PC-3 (cell line): Measurements from ENCODE around the gene TP53. TPM values are rescaled to one million over a fixed set of nuclear protein-coding genes. Genes with fewer than 3 reads are reported as not detected.

Experiments used
- ATAC-seq: fragments of 200-7000 bp; cut with Tn5 transposase; 2 replicates; pipeline ENCODE4 v1.9.1; 2020; ENCODE audit warnings: mild to moderate bottlenecking, moderate library complexity
- BruUV-seq: library from RNA; stranded (reverse); fragments of 400-500 nt; replicated peaks from 2 replicates; lab custom pipeline; 2021; lab: Mats Ljungman, UMichigan
- CTCF ChIA-PET: fragments of 300-600 bp; sonication (Branson Sonifier 250); formaldehyde crosslinking; loops from one replicate; lab custom pipeline; 2022; ENCODE audit warnings: antibody characterized with exemption; lab: Charles Lee
- POLR2A ChIA-PET: fragments of 300-600 bp; sonication (Branson Sonifier 250); formaldehyde crosslinking; loops from one replicate; lab custom pipeline; 2022; ENCODE audit warnings: antibody characterized with exemption; ENCODE audit not compliant: unreplicated experiment; lab: Charles Lee
- DNase-seq: peaks from one replicate; pipeline ENCODE4 v3.0.0-alpha.2; 2015
- H2AFZ ChIP-seq: fragments of 300-600 bp; sonication (generic); 2 replicates; pipeline ENCODE4 v1.6.0; 2016; ENCODE audit warnings: antibody characterized with exemption, low read length
- H3F3A ChIP-seq: fragments of 300-600 bp; sonication (generic); one replicate; pipeline ENCODE4 v1.6.0; 2017; ENCODE audit warnings: antibody characterized with exemption, low read length, control low read depth, mild to moderate bottlenecking; ENCODE audit not compliant: unreplicated experiment
- H3K27ac ChIP-seq: fragments of 300-600 bp; sonication (generic); 2 replicates; pipeline ENCODE4 v1.5.1; 2016; ENCODE audit warnings: mild to moderate bottlenecking, low read length
- H3K27me3 ChIP-seq: fragments of 300-600 bp; sonication (generic); 2 replicates; pipeline ENCODE4 v1.6.1; 2016; ENCODE audit warnings: low read length, mixed read lengths
- H3K36me3 ChIP-seq: fragments of 300-600 bp; sonication (generic); 2 replicates; pipeline ENCODE4 v1.6.1; 2016; ENCODE audit warnings: low read depth, mixed run types, low read length, mixed read lengths
- H3K4me1 ChIP-seq: fragments of 300-600 bp; sonication (generic); 2 replicates; pipeline ENCODE4 v1.5.1; 2016; ENCODE audit warnings: low read length; ENCODE audit not compliant: insufficient read depth
- H3K4me2 ChIP-seq: fragments of 300-600 bp; sonication (generic); 2 replicates; pipeline ENCODE4 v1.6.0; 2016; ENCODE audit warnings: low read length
- H3K4me3 ChIP-seq: fragments of 300-600 bp; sonication (generic); 2 replicates; pipeline ENCODE4 v1.5.1; 2016; ENCODE audit warnings: mild to moderate bottlenecking, low read length, mixed read lengths
- H3K79me2 ChIP-seq: fragments of 300-600 bp; sonication (generic); 2 replicates; pipeline ENCODE4 v1.6.1; 2017; ENCODE audit warnings: low read length, mixed read lengths
- H3K9ac ChIP-seq: fragments of 300-600 bp; sonication (generic); 2 replicates; pipeline ENCODE4 v1.6.0; 2016; ENCODE audit warnings: mild to moderate bottlenecking, low read length
- H3K9me2 ChIP-seq: fragments of 300-600 bp; sonication (generic); replicated peaks from 2 replicates; pipeline ENCODE4 v1.6.1; 2016; ENCODE audit warnings: mixed run types, low read length, mixed read lengths
- H3K9me3 ChIP-seq: fragments of 300-600 bp; sonication (generic); 2 replicates; pipeline ENCODE4 v1.6.1; 2016; ENCODE audit warnings: low read length, mixed read lengths
- H4K20me1 ChIP-seq: fragments of 300-600 bp; sonication (generic); 2 replicates; pipeline ENCODE4 v1.6.1; 2016; ENCODE audit warnings: low read length, mixed read lengths
- EZH2 ChIP-seq: fragments of 300-600 bp; sonication (generic); IDR thresholded peaks from one replicate; pipeline ENCODE4 v1.6.1; 2017; ENCODE audit warnings: antibody characterized with exemption, mild to moderate bottlenecking, low read length; ENCODE audit not compliant: unreplicated experiment
- EZH2phosphoT487 ChIP-seq: fragments of 300-600 bp; sonication (generic); IDR thresholded peaks from 2 replicates; pipeline ENCODE4 v1.6.1; 2018; ENCODE audit warnings: mild to moderate bottlenecking, antibody characterized with exemption, low read length, borderline replicate concordance
- intact Hi-C: fragments of 100-400 bp; cut with micrococcal nuclease; formaldehyde crosslinking; loops from 2 replicates; pipeline ENCODE4 v1.9.0; 2023
- total RNA-seq: library from RNA; depleted of rRNA; stranded (reverse); fragments of >200 nt; gene quantifications from 2 replicates; pipeline ENCODE4 v1.2.3, GENCODE V29; 2014
- TF ChIP-seq, protein P1 (sequence below): fragments of 300-600 bp; sonication (generic); conservative IDR thresholded peaks from 2 replicates; pipeline ENCODE4 v1.5.1; 2017; ENCODE audit warnings: antibody characterized with exemption, low read depth, mild to moderate bottlenecking, low read length

The TP53 gene
- total RNA-seq, 1 experiment from 2014 or later, result 3.4 TPM

GRCh38 chr17:7704601-7705268 lies 17.4 kb upstream of the TP53 start, which contains the start of gene EFNB3:
Gene EFNB3 (plus strand): TSS chr17:7705202. CDS start chr17:7705599, 397 bp downstream.
- Histone ChIP-seq H3K27me3 (no peaks in the 10 kb centered on the region), H2AFZ (peak within 1 kb of the TSS; percentile 80), H4K20me1 (no peaks in the 10 kb centered on the region), H3K27ac (no peak within 1 kb of the TSS), H3K9me2 (no peaks in the 10 kb centered on the region), H3K9me3 (no peaks in the 10 kb centered on the region), H3K4me3 (peak within 1 kb of the TSS; percentile 70), H3F3A (no peaks in the 10 kb centered on the region), H3K4me1 (no peaks in the 10 kb centered on the region), H3K36me3 (no peaks in the 10 kb centered on the region), H3K4me2 (peak within 1 kb of the TSS; percentile 87), H3K9ac (peak within 1 kb of the TSS; percentile 17; the same call in 1 of the 2 replicates), H3K79me2 (no peaks in the 10 kb centered on the region)
- POLR2A ChIA-PET, result no interaction called here
- CTCF ChIA-PET, result interaction anchor here (0.8 kb wide), 1 partner anchor 17 kb away, joined by 4 read pairs; no protein-coding TSS in a partner anchor
- no peak for TF ChIP-seq EZH2phosphoT487
- TF ChIP-seq, protein P1, sequence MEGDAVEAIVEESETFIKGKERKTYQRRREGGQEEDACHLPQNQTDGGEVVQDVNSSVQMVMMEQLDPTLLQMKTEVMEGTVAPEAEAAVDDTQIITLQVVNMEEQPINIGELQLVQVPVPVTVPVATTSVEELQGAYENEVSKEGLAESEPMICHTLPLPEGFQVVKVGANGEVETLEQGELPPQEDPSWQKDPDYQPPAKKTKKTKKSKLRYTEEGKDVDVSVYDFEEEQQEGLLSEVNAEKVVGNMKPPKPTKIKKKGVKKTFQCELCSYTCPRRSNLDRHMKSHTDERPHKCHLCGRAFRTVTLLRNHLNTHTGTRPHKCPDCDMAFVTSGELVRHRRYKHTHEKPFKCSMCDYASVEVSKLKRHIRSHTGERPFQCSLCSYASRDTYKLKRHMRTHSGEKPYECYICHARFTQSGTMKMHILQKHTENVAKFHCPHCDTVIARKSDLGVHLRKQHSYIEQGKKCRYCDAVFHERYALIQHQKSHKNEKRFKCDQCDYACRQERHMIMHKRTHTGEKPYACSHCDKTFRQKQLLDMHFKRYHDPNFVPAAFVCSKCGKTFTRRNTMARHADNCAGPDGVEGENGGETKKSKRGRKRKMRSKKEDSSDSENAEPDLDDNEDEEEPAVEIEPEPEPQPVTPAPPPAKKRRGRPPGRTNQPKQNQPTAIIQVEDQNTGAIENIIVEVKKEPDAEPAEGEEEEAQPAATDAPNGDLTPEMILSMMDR, result no peak
- TF ChIP-seq EZH2, result no peak
- DNase-seq, result peak; percentile 39
- BruUV-seq, result no TSS peak
- peak; percentile 76 for ATAC-seq
- intact Hi-C loops, result no loop called here

GRCh38 chr17:7703584-7704479 lies 16.5 kb upstream of the TP53 start:
- TF ChIP-seq EZH2phosphoT487, result no peak
- no peak for TF ChIP-seq EZH2
- TF ChIP-seq, protein P1, result no peak
- Histone ChIP-seq H4K20me1 (no peaks in the 10 kb centered on the region), H3K9me3 (no peaks in the 10 kb centered on the region), H3K79me2 (no peaks in the 10 kb centered on the region), H3K9me2 (no peaks in the 10 kb centered on the region), H3K4me2 (peak overlapping the region; percentile 87), H3K27me3 (no peaks in the 10 kb centered on the region), H3K4me3 (peak overlapping the region; percentile 70; the same call in 1 of the 2 replicates), H3K27ac (no peak overlapping the region), H3F3A (no peaks in the 10 kb centered on the region), H3K4me1 (no peaks in the 10 kb centered on the region), H2AFZ (no peak overlapping the region), H3K36me3 (no peaks in the 10 kb centered on the region), H3K9ac (no peak overlapping the region)
- intact Hi-C loops, result no loop called here
- DNase-seq (no peak), ATAC-seq (no peak; the same call in 1 of the 2 replicates)
- ChIA-PET CTCF (interaction anchor here (0.6 to 0.8 kb wide), 2 partner anchors 15 to 16 kb away, joined by 4 to 15 read pairs; no protein-coding TSS in a partner anchor), POLR2A (no interaction called here)
- no TSS peak for BruUV-seq
